HuH-7 (cell line): ENCODE measurements around the gene SLC25A15.

Source experiments
- DNase-seq: peaks from one replicate; pipeline ENCODE4 v3.0.0; 2011; ENCODE audit warnings: low spot score

Gene SLC25A15

DNA sequence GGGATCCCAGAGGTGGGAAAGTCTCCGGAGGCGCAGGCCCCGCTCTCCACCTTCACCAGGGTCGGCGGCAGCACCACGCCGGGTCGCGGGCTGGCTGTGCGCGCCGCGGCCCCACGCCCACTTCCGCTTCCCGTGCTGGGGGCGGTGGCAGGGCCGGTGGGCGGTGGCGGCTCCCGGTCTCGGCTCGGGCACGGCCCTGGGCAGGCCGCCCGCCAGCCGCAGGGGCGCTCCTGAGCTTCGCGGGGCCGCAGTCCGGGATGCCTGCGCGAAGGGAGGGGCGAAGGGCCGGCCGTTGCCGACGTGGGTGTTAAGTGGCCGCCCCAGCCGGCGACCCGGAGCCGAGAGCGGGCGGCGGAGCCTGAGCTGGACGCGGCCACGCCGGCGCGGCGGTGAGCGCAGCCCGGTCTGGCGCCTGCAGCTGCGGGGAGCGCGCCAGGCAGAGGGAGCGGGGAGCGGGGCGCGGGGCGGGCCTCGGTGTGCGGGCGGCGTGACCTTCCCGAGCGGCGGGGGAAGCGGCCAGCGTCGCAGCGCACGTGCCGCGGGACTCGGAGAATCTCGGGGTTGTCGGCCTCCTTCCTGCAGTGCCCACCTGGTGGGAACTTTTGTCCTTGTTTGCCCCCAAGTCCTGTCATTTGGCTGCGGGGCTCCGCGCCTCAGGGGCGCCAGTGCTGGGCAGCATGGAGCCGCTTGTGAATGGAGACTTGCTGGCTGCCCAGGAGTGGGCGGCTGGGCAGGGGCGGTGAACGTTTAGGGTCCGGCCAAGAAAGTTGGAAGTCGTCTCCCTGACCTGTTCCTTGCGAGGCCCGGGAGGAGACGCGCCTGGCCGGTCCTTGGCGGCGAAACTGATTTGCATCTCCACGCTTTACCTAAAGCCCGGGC is at the start of gene SLC25A15:
Gene SLC25A15 (plus strand): TSS at position 337 of the 879 bp plus-strand sequence. CDS start 3,616 bp downstream, outside the sequence.
- DNase-seq, result peak; percentile 75

DNA sequence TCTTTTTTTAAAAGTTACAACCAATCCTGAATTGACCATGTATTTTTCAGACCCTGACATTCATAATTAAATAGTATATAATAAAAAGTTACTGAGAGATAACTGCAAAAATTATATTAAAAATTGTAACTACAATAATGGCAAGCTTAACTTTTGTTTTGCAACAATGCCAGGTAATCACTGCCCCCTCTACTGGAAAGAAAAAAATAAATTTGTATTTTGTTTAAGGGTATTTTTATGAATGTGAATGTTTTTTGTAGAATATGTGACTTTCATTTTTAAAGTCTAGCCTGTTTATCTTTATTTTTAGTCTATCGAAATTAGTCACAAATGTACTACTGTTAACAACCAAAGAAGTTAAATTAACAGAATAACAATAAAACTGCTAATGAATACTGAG is 40.1 kb upstream of the SLC25A15 start:
- DNase-seq, result no peak

DNA sequence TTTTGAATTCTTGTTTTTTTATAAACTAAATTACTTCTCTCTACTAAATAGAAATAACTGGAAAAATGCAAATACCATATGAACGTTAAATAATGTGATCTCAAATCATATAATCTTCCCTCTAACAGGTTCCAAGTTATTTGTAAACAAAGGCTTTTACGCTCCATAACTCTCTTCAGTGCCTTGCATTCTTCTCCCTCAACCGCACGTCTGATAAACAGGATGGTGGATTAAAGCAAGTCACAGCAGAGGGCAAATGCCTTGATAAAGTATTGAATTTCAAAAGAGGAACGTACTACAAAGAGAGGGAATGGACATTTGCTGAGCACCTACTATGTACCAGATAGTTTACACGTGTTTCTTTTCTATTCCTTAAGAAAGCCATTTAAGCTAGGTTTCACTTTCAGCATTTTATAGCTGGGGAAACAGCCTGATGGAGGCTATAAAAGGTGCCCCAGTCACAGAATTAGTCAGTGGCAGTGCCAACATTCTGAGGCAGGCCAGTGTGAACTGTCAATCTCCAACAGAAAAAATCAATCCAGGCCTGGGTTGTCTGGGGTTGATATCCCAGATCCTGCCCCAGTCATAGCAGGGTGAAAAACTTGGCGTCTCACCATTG is 34.2 kb upstream of the SLC25A15 start:
- no peak for DNase-seq

DNA sequence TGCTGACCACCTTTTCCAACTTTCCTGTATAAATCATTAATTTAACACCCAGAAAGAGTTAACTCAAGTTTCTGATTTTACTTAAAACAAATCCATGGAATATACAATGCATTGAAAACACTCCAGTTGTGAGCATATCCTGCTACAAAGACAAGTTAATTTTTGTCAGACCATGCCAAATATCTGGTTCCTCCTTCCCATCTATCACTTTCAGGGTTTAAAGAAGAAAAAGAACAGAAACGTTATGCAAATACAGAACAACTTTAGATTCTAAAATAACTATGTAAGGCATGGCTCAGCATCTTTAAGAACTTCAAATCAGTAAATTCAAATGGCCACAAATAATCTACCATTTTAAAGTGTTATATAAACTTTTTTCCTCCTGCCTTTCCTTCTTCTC is 33.4 kb upstream of the SLC25A15 start:
- DNase-seq, result no peak

DNA sequence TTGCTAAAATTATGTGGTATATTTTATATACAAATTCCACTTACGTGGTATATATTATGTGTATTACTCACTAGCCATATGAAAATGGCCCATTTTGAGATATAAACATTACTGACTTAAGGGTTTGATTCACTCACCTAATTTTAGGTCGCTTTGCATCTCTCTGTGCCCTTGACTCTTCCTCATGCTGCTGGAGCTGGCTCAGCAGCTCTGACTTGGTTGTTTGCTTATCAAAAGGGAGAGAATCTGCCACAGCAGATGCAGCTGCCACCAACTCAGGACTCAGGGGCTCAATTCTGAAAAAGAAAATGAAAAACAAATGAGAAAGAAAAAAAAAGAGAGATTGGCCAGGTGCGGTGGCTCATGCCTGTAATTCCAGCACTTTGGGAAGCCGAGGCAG is 30.6 kb upstream of the SLC25A15 start:
- no peak for DNase-seq

DNA sequence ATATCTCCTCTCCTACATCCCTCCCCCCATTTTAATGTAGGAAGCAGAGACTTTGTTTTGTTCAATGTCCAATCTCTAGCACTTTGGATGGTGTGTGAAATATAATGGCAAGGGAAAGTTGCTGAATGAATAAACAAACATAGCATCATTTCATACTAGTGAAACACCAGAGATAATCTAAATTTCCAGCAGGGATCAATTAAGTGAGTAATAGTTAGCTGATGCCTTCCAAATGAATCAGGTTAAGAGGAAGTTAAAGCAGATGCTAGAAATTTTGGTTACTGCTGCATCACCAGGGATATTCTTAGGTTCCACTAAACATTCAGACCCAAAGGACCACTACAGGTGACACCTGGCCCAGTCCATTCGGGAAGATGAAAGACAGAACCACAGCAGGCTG is 26.6 kb upstream of the SLC25A15 start:
- DNase-seq, result no peak

DNA sequence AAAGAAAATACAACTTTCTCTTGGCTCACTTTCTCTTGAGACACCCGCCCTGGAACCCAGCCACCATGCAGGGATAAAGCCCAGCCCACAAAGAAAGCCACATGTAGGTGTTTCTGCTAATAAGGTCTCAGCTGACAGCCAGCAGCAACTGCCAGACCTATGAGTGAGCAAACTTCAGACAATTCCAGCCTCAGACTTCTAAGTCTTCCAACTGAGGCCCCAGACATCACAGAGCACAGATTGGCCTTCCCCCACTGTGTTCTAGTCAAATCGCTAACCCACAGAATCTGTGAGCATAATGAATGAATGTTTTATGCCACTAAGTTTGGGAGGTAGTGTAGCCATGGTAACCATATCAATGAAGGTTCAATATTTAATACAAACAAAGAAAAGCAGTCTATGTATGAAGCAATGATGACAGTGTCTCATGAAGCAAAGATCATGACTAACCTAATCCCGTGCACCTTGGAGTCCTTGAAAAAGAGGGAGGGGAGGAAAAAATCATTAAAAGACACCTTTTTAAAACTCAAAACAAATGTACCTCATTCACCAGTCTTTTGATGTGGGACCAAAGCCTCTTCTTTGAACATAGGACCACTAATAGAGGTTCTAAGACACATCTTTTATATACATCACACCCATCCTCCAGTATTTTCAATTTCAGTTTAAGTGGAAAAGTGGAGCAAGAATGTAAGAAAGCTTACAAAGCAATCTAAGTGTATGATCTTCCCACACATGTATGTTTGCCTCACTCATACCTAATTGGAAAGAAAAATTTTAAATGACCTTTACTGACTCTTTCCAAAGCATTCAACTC is 24.6 kb upstream of the SLC25A15 start:
- no peak for DNase-seq

DNA sequence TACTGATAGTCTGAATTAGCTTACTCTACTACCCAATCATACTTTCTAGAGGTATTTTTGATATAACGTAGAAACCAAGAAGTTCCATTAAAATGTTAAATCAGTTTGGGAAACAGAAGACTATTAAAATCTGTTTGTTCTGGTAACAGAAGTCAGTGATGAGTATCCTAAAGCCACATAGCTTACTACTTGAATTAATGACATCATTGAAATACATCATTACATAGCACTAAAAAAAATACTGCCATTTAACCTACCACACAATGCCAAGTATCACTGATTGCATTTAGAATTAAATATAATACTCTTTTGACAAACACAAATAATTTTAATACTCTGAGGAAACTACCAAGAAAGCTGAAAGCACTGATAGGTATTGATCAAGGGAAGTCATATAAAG is 23.8 kb upstream of the SLC25A15 start:
- DNase-seq, result no peak

DNA sequence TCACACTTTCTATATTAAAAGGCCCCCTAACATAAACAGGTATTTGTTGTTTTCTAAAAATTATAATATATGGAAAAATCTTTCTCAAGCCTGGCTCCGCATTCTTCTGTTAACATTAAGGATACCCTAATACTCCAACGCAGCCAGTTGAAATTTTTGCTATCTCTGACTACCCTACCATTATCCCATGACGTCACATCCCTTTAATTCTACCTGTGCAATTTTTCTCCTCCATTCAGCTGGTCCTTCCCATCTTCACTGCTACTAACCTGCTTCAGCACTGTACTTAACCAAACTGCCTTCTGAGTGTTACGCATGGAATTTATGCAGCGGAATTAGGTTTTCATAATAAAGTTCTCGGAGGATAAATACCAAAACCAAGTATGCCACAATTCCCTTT is 19.4 kb upstream of the SLC25A15 start:
- no peak for DNase-seq

DNA sequence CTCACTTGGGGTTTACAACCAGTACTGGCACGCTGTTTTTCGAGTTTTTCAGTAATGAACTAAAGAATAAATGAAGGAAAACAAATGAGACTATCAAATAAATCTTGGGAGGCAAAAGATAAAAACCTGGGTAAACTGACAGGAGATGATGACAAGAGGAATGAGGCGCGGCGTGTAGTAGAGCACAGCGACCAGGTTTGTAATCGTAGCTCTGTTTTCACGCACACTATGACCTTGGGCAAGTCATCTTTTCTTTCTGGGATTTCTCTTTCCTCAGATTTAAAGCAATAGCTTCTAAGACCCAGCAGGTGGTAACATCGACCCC is 18.8 kb upstream of the SLC25A15 start:
- DNase-seq, result no peak

DNA sequence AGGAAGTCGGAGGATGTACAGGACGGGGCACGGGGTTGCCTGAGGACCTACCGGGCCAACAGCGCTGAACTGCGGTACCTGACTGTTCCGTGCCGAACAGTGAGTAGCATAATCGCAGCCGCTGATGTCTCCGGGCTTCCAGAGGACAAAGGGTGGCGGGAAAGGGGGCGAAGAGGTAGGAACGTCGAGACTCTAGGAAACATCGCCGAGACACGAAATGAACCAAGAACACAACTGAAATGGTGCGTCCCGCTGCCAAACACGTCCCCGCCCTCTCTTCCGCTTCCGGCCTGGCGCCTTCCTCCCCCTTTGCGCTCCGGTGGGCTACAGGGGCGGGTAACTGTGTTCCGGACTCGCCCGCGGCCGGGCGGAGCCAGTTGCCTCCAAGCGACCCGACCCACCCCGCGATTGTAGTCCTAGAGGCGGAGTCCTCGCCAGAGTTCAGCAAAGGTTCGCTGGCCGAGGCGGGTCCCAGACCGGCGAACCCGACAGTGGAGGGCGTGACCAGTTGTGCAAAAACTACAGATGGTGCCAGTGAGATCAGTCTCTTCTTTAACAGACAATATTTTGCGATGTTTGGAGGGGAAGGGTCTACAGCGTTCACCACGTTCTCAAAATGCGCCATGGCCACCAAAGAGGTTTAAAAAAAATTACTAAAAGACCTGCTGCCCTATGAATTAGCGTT is 18.3 kb upstream of the SLC25A15 start, which contains the start of gene MRPS31:
Gene MRPS31 (minus strand): TSS at position 257 of the 685 bp plus-strand sequence. CDS start 54 bp downstream, at position 203.
- peak; percentile 78 for DNase-seq

DNA sequence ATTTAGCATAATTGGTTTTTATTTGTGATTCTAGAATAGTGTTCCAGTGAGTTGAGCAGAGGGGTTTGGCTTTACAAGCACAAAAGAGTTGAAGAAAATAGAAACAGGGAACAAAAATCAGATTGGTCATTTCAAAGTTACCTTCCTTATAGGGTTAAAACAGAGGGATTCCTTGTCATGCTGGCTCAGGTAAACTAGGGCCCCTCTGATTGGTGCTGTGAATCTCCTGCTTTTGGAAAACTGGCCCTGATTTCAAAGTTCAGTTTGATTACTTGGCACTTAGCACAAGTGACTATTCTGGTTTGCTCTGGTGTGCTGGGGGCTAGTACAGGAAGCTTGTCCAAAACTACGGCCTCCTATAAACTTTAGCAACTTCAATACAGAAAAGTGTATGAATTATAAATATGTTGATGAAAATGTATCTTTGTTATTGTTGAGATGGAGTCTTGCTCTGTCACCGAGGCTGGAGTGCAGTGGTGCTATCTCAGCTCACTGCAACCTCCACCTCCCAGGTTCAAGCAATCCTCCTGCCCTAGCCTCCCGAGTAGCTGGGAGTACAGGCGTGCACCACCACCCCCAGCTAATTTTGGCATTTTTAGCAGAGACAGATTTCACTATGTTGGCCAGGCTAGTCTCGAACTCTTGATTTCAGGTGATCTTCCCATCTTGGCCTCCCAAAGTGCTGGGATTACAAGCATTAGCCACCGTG is 16.5 kb upstream of the SLC25A15 start:
- DNase-seq, result no peak

DNA sequence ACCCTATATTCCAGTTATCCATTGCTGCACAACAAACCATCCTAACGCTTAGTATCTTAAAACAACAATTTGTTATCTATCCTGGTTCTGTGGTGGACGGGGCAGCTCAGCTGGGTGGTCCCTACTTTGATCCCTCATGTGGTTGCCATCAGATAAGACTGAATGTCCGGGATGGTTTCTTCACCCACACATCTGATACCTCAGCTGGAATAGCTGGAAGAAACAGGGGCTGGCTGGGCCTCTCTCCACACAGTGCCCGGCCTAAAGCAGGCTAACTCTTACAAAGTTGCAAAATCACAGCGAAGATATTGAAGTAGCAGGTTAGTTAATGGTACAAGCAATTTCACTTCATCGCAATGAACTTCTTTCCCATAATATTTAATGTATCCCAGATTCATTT is 14.7 kb upstream of the SLC25A15 start:
- no peak for DNase-seq

DNA sequence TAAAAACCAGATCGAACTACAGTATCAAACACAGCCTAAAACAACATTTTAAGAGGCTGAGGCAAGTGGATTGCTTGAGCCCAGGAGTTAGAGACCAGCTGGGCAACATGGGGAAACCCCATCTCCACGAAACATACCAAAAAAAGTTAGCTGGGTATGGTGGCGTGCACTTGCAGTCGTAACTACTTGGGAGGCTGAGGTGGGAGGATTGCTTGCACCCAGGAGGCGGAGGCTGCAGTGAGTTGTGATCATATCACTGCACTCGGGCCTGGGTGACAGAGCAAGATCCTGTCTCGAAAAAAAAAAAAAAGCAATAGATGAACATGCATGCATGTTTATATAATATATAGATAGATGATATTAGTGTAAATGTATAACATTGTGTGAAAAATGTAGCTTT is 13.2 kb upstream of the SLC25A15 start:
- DNase-seq, result no peak

DNA sequence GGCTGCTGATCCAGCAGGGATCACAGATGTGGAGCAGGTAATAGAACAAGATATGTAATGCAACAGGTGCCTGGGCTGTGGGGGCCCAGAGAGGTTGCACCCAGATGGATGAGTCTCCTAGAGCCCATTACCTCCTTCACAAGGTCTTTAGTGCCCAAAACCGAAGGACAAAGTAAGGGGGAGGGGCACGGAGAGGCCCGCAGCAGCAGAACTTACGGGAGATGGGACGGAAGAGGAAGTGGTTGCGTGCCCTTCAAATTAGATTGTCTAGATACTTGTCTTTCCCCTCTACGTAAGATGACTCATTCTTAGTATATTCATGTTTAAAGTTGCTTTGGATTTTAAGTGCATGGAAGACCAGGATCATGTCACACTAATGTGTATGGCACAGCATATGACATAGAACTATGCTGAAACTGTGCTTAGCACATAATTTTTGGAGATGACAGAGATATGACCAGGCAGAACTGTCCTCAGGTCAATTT is 12.7 kb upstream of the SLC25A15 start:
- DNase-seq, result no peak

DNA sequence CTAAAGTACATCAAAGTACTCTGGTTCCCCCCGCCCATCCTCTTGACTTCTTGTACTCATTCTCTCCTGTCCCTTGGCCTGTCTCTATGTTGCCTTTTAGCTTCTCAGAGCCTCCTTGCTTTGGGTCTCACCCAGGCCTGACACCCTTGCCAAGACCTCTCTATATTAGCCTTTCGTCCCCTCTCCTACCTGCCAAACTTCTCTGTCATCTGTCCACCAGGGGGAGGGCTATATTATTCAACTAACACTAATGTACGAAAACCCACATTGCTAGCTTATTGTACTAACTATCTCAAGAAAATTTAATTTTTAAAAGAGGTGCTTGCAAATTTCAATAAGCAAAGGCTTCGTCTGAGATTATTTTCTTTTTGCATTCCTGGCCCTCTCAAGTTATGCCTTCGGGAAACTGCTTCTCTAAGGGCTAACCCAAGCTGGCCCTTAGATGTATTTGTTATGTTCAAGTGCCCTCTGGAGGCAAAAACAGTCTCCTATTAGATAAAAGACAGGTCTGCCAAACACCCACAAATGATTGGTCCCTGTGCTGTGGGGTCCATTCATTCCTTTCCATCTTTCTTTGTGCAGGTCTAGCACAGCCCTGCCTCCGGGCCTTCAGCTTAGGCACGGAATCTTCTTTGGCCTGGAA is 12.1 kb upstream of the SLC25A15 start:
- peak; percentile 34 for DNase-seq

DNA sequence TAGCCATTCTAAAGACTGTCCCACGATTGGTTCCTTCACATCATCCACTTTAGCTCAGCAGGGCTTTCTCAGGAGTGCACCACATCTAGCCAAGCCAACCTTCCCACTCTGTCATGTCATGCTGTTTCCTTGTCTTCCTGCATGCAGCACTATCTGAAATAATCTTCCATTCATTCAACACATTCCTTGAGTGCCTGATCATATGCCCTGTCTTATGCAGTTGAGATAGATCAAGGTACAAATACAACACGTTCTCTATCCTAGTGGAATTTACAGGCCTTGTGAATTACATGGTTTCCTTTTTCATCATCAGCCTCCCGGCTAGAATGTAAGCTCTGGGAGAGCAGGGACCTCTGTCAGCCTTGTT is 11.6 kb upstream of the SLC25A15 start:
- no peak for DNase-seq

DNA sequence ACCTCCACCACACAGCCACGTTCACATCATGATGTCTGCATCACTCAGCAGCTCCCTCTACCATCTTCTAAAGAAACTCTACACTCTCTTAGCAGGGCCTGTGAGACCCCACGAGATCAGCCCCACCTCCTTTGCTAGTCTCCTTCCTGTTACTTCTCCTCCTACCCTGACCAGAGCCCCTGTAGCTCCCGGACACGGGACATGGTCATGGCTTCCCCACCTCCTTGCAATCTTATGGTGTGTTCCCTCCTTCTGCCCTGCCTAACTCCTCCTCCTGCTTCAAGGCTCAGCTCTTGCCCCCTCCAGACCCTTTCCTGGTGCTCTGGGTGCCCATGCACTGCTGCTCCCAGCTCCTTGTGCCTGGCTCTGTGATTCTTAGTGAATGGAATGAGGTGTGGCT is 10.4 kb upstream of the SLC25A15 start:
- DNase-seq, result no peak

DNA sequence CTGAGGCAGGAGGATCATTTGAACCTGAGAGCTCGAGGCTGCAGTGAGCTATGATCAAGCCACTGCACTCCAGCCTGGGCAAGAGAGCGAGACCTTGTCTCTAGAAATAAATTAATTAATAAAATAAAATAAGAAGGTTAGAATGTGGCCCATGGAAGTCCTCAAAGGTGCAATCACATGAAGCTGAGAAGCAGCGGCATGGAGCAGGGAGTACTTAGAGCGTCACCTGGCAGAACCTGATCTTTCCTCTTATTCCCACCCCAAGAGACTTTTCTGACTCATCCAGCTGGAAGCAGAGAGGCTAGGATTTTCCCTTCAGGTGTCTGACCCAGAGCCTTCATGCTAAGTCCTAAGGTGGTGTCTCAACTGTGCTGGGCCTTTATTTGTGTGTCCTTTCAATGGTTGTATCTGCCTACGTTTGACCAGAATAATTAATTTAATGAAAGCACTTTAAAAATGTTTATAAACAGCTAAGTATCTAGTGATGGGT is 9.6 kb upstream of the SLC25A15 start:
- no peak for DNase-seq

DNA sequence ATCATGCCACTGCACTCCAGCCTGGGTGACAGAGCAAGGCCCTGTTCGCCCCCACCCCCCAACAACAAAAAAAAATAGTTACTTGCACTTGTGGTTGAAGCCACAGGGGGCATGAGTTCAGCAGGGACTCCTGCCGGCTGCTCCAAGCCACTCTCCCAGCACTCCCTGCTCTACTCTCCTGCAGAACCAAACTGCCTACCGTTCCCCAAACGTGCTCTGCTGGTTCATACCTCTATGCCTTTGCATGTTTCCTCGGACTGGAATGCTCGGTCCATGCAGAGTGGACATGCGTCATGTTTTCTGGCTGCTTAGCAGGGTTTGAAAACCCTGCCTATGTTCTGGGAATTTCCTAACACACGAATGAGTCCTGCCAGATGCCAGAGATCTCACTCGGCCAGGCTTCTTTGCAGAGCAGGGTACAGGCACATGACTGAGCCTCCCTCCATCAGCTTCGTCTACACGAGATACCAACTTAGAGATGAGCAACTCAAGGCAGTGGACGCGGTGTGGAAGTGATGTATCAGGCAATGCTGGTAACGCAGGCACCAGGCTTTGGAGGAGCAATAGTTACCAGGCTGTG is 8.5 kb upstream of the SLC25A15 start:
- DNase-seq, result peak; percentile 23
